Spleen (tissue), 11 donors: ENCODE measurements around the gene KCTD13. TPM values are rescaled to one million over a fixed set of nuclear protein-coding genes. Genes with fewer than 3 reads are reported as not detected.

ENCODE experiments used
- DNase-seq: peaks from one replicate; pipeline ENCODE4 v3.0.0-alpha.2; 2020
- H3K27ac ChIP-seq, 8 donors: fragments of 200-600 bp; sonication (generic) in 7 of 8; 1 replicate in 4 of 8; 2 replicates in 4 of 8; pipeline versions ENCODE4 v1.5.0 to v1.8.0; 2016 to 2021; ENCODE audit warnings: inconsistent platforms in 4 of 8, mild to moderate bottlenecking in 4 of 8, moderate library complexity in 1 of 8
- H3K27me3 ChIP-seq, 7 donors: fragments of 200-600 bp; sonication (generic) in 6 of 7; replicated peaks in 1 of 7; 1 replicate in 4 of 7; 2 replicates in 3 of 7; pipeline versions ENCODE4 v1.5.0 to v1.8.0; 2016 to 2021; ENCODE audit warnings: inconsistent platforms in 3 of 7, mild to moderate bottlenecking in 1 of 7
- H3K36me3 ChIP-seq, 6 donors: fragments of 200-600 bp; sonication (generic) in 5 of 6; 1 replicate in 4 of 6; 2 replicates in 2 of 6; pipeline versions ENCODE4 v1.5.0 to v1.8.0; 2016 to 2021; ENCODE audit warnings: inconsistent platforms in 2 of 6
- H3K4me1 ChIP-seq, 6 donors: fragments of 200-600 bp; sonication (generic) in 5 of 6; 1 replicate in 3 of 6; 2 replicates in 3 of 6; pipeline versions ENCODE4 v1.5.0 to v1.8.0; 2016 to 2021; ENCODE audit warnings: inconsistent platforms in 3 of 6
- H3K4me3 ChIP-seq, 8 donors: fragments of 200-600 bp; sonication (generic) in 7 of 8; 1 replicate in 4 of 8; 2 replicates in 4 of 8; pipeline versions ENCODE4 v1.5.0 to v1.8.0; 2016 to 2021; ENCODE audit warnings: inconsistent platforms in 4 of 8, mild to moderate bottlenecking in 4 of 8, moderate library complexity in 2 of 8
- H3K9me3 ChIP-seq, 8 donors: fragments of 200-600 bp; sonication (generic) in 7 of 8; 1 replicate in 4 of 8; 2 replicates in 4 of 8; pipeline versions ENCODE4 v1.5.0 to v1.8.0; 2016 to 2021; ENCODE audit warnings: inconsistent platforms in 4 of 8
- POLR2A ChIP-seq, 3 donors: fragments of 450-650 bp; IDR thresholded peaks; one replicate each; pipeline ENCODE4 v1.5.1; 2017; ENCODE audit warnings: antibody characterized with exemption in 3 of 3, mild to moderate bottlenecking in 1 of 3
- POLR2AphosphoS5 ChIP-seq, 3 donors: sonication (generic); formaldehyde crosslinking; IDR thresholded peaks; one replicate each; pipeline ENCODE4 v1.5.1; 2017; ENCODE audit warnings: antibody characterized with exemption in 3 of 3
- WGBS, 5 donors: extraction: QIAGEN DNeasy Blood & Tissue Kit in 3 of 5; methylation state at CpG; one replicate each; pipeline versions ENCODE4 v1.1.5 to v1.1.7; 2013 to 2018; 5-methylcytosine and 5-hydroxymethylcytosine counted together
- intact Hi-C: fragments of 100-400 bp; cut with DNase I; formaldehyde crosslinking; loops from one replicate; pipeline ENCODE4 v1.15.0; 2023; ENCODE audit warnings: low total_unique reads
- polyA plus RNA-seq, 3 donors: library from polyadenylated mRNA; stranded (reverse); fragments of 200-250 nt; gene quantifications; one replicate each; pipeline ENCODE4 v1.2.1, GENCODE V29; 2013
- total RNA-seq, 7 donors: library from RNA; depleted of rRNA in 3 of 7; stranded (reverse); fragments of >200 nt in 3 of 7; fragmentation: NEBNext Ultra II Directional in 4 of 7; extraction: Animal tissue kit (Norgen Biotek cat#: 25700) in 4 of 7; gene quantifications; one replicate each; pipeline versions ENCODE4 v1.1.0 to v1.2.1, GENCODE V29; 2016 to 2021
- TF ChIP-seq, protein P1 (sequence below), 11 experiments: fragments of 200-600 bp in 7 of 11; fragments of 450-650 bp in 4 of 11; sonication (generic) in 4 of 11; IDR thresholded peaks in 8 of 11; conservative IDR thresholded peaks in 3 of 11; 1 replicate in 7 of 11; 2 replicates in 4 of 11; pipeline versions ENCODE4 v1.4.0 to v1.8.0; 2016 to 2021; ENCODE audit warnings: antibody characterized with exemption in 11 of 11, inconsistent platforms in 4 of 11, mild to moderate bottlenecking in 1 of 11
- donor health status: healthy with polysubstance abuse.
- donor health status: DM: no; HTN: no; CAD: no; lungs with moderate emphysema.
- donor health status: DM: no; HTN: no; CAD: no.
- donor health status: Bipolar disorder and iron deficiency.
- donor health status: healthy.
- donor health status: DM: no; HTN: no; CAD: no.
- donor health status: DM: yes; HTN: yes; CAD: no.

The KCTD13 gene
- total and polyA plus RNA-seq, 10 donors, result 11.2 to 59.3 (median 27.8) TPM

DNA sequence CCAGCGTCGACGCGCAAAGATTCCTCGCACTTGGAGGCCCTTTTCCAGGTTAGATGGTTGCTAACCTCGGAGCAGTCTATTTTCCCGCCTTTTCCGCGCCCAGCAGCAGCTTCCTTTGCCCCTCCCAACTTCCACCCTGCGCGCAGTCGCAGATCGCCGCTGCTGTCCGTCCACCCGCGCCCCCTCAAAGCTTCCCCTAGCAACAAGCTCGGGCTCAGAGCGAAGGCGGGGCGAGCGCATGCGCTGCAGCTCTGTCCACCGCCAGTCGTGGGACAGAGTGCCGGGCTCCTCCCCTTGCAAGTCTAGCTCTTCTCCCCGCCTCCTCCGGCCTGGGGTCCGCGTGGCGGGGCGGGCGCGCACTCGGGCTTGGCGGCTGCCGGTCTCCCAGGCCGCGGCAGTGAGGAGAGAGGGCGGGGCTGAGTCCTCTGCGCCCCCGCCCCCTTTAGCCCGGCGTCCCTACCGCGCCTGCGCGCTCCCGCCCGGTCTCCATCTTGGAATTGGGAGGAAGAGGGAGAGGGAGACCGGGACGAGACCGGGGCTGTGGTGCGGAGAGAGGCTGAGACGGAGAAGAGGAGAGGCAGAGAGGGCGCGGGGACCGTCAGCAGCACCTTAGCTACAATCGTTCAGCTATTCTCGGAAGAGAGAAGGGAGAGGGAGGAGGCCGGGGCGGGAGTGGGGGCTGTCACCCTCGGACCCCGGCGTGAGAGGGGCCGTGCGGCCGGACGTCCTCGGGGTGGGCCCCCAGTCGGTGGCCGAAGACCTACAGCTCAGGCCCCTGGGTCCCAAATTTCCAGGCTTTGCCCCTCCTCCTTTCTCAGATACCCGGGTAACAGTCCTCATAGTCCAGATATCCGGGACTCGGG is 47.6 kb upstream of the KCTD13 start, which contains the start of gene TAOK2:
Gene TAOK2, plus strand, starts transcription at position 485 of the 863 bp plus-strand sequence. CDS start 3,905 bp downstream, outside the sequence.
- Histone ChIP-seq H3K4me3 (peak within 1 kb of the TSS; percentile 76 to 99 (median 94)), H3K27ac (peak within 1 kb of the TSS; percentile 91 to 96 (median 95)), H3K27me3 (no peaks in the 10 kb centered on the region), H3K36me3 (peaks cover 0 to 55% (median 31%) of the 10 kb centered on the region in 6 donors), H3K4me1 (peaks cover 23 to 60% (median 44%) of the 10 kb centered on the region in 6 donors), H3K9me3 (no peaks in the 10 kb centered on the region)
- intact Hi-C loops, result loop anchor here (2.0 kb wide), 1 partner anchor 21 kb away; the partner anchor contains the start of gene HIRIP3
- 3 to 6% (median 4%) methylated on average over 43 to 75 of the region's 75 CpGs for WGBS, 5 donors
- peak; percentile 100 for DNase-seq
- TF ChIP-seq, protein P1, sequence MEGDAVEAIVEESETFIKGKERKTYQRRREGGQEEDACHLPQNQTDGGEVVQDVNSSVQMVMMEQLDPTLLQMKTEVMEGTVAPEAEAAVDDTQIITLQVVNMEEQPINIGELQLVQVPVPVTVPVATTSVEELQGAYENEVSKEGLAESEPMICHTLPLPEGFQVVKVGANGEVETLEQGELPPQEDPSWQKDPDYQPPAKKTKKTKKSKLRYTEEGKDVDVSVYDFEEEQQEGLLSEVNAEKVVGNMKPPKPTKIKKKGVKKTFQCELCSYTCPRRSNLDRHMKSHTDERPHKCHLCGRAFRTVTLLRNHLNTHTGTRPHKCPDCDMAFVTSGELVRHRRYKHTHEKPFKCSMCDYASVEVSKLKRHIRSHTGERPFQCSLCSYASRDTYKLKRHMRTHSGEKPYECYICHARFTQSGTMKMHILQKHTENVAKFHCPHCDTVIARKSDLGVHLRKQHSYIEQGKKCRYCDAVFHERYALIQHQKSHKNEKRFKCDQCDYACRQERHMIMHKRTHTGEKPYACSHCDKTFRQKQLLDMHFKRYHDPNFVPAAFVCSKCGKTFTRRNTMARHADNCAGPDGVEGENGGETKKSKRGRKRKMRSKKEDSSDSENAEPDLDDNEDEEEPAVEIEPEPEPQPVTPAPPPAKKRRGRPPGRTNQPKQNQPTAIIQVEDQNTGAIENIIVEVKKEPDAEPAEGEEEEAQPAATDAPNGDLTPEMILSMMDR (IDR thresholded peaks at IDR 0.05 in 8 of 11, conservative IDR thresholded peaks at IDR 0.05 in 3 of 11), result peak in 1 of 11 experiments; percentile 36
- TF ChIP-seq POLR2A (IDR thresholded peaks at IDR 0.05), result peak in 2 of 3 donors; percentile 48 to 50
- TF ChIP-seq POLR2AphosphoS5 (IDR thresholded peaks at IDR 0.05), result peak; percentile 94 to 97 (median 95)

DNA sequence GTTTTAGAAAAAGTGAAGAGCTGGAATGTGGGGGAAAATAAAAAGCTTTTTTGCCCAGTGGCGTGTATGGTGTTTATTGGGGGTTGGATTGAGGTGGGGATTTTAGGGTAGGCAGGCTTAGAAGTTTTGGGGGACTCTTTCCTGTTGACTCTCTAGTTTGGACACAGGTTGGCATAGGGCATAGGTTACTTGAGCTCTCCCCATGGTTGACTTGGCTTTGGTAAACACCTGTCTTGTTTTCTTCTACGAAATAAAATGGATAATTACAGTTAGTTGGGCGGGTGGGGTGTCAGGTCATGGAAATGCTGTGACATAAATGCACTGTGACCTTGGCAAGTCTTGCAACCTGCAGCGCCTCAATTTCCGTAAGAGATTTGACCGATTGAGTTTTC is 47.0 kb upstream of the KCTD13 start:
- peak overlapping the region in 7 of 8 donors; percentile 76 to 99 (median 92) for H3K4me3 ChIP-seq
- H3K9me3 ChIP-seq, result no peaks in the 10 kb centered on the region
- H3K4me1 ChIP-seq, result peaks cover 23 to 54% (median 39%) of the 10 kb centered on the region in 6 donors
- no peaks in the 10 kb centered on the region for H3K27me3 ChIP-seq
- 73 to 83% (median 82%) methylated on average over 6 of the region's 6 CpGs for WGBS, 5 donors
- peaks cover 0 to 55% (median 31%) of the 10 kb centered on the region in 6 donors for H3K36me3 ChIP-seq
- peak overlapping the region in 7 of 8 donors; percentile 91 to 96 (median 95) for H3K27ac ChIP-seq
- DNase-seq, result no peak
- intact Hi-C loops, result no loop called here
- TF ChIP-seq, protein P1 (IDR thresholded peaks at IDR 0.05 in 8 of 11, conservative IDR thresholded peaks at IDR 0.05 in 3 of 11), result no peak
- TF ChIP-seq POLR2AphosphoS5 (IDR thresholded peaks at IDR 0.05) (no peak), POLR2A (IDR thresholded peaks at IDR 0.05) (no peak)

DNA sequence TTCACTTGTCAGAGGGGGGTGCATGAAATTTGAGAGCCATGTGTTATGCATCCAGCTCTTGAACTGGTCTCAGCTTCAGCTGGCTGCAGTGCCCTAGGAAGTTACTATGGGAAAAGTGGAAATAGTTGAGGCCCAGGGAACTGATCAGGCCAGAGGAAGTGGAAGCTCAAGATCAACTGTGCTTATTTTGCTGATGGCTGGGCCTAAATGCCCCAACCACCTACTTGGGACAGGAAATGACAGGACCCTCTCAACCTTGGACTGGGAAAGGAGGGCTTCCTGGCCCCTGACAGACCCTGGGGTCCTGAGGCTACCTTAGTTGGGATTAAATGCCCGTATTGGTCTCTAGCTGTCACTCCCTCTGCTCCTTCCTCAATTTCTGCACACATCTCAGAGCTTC is 46.5 kb upstream of the KCTD13 start:
- TF ChIP-seq, protein P1 (IDR thresholded peaks at IDR 0.05 in 8 of 11, conservative IDR thresholded peaks at IDR 0.05 in 3 of 11), result no peak
- TF ChIP-seq POLR2A (IDR thresholded peaks at IDR 0.05) (no peak), POLR2AphosphoS5 (IDR thresholded peaks at IDR 0.05) (no peak)
- Histone ChIP-seq H3K9me3 (no peaks in the 10 kb centered on the region), H3K27ac (peak overlapping the region in 7 of 8 donors; percentile 91 to 96 (median 95)), H3K36me3 (peaks cover 0 to 55% (median 31%) of the 10 kb centered on the region in 6 donors), H3K27me3 (no peaks in the 10 kb centered on the region), H3K4me1 (peaks cover 23 to 49% (median 37%) of the 10 kb centered on the region in 6 donors), H3K4me3 (no peak overlapping the region)
- 75 to 90% (median 82%) methylated on average over 1 of the region's 1 CpG for WGBS, 5 donors
- no peak for DNase-seq
- intact Hi-C loops, result no loop called here

DNA sequence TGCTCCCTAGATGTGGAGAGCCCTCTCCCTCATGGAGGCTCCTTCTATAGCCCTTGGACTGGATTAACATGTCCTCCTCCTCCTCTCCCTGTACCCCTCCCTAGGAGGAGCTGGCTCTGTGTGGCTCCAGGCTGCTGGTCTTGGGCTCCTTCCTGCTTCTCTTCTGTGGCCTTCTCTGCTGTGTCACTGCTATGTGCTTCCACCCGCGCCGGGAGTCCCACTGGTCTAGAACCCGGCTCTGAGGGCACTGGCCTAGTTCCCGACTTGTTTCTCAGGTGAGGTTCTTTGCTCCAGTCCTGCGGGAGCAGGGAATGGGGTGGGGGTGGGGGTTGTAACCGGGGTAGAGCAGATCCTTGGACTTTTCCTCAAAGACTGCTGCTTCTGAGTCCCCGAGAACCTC is 45.3 kb upstream of the KCTD13 start:
- TF ChIP-seq POLR2AphosphoS5 (IDR thresholded peaks at IDR 0.05), result no peak
- TF ChIP-seq, protein P1 (IDR thresholded peaks at IDR 0.05 in 8 of 11, conservative IDR thresholded peaks at IDR 0.05 in 3 of 11), result no peak
- no peak for TF ChIP-seq POLR2A (IDR thresholded peaks at IDR 0.05)
- DNase-seq, result no peak
- Histone ChIP-seq H3K36me3 (peaks cover 0 to 59% (median 30%) of the 10 kb centered on the region in 6 donors), H3K27me3 (no peaks in the 10 kb centered on the region), H3K4me1 (peaks cover 18 to 37% (median 30%) of the 10 kb centered on the region in 6 donors), H3K27ac (no peak overlapping the region), H3K9me3 (no peaks in the 10 kb centered on the region), H3K4me3 (no peak overlapping the region)
- WGBS, 5 donors, result 81 to 98% (median 89%) methylated on average over 8 of the region's 8 CpGs
- intact Hi-C loops, result no loop called here
